Superior temporal gyrus (tissue), 1 donor: Measurements from ENCODE around the gene LRP1B.
A peak's percentile ranks its signal among the peaks of the same experiment; 100 is the strongest.
"Not testable (repeated sequence)": the region's sequence is repeated elsewhere in the genome, so short reads cannot be mapped to it uniquely, and the experiment has no call there.

Source experiments
- DNase-seq: peaks from one replicate; pipeline ENCODE4 v3.0.0-alpha.2; 2016; ENCODE audit errors: extremely low spot score

The LRP1B gene

GRCh38 chr2:141316606-141317005 is 814.2 kb downstream of the LRP1B start:
- DNase-seq = no peak

DNA sequence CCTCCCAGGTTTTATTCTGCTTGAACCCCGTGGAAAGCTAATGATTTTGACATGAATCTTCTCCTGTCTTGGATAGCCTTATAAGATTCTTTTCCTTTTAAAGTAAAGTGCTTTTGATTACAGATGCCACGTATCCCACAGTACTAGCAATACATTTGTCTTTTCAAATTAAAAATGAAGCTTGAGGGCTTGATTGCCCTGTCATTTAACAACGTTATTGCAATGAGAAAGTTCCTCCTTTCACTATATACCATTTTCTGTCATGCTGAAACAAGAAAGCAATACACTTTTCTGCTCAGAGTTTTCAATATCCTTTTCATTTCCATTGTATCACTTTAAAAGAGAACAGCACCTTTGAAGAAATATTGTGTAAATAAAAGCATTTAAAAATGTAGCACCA is 814.7 kb downstream of the LRP1B start:
- no peak for DNase-seq

GRCh38 chr2:141313972-141314371 is 816.8 kb downstream of the LRP1B start:
- no peak for DNase-seq

DNA sequence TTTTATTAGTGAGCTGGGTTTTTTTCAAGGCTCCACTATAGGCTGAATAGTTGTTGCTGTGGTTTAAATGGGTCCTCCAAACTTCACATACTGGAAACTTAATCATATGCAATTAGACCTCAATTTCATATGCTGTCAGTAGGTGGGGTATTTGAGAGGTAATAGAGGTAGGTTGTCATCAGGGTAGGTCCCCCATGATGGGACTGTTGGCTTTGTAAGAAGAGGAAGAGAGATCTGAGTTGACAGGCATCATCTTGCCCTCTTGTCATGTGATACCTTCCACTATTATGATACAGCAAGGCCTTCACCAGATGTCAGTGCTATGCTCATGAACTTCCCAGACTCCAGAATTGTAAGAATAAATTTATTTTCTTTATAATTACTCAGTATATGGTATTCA is 819.4 kb downstream of the LRP1B start:
- DNase-seq = no peak

DNA sequence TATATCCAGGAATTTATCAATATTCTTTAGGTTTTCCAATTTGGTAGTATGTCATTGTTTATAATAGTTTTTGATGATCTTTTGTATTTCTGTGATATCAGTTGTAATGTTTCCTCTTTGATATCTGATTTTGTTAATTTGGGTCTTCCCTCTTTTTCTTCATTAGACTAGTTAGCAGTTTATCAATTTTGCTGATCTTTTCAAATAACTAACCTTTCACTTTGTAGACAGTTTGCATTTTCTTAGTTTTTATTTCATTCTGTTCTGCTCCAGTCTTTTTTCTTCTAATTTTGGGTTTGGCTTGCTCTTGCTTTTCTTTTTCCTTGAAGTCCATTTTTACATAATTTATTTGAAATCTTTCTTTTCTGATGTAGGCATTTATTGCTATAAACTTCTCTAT is 824.4 kb downstream of the LRP1B start:
- DNase-seq = no peak

- DNase-seq = no peak
Observed at GRCh38 chr2:141301551-141301950, 829.3 kb downstream of the LRP1B start.

DNA sequence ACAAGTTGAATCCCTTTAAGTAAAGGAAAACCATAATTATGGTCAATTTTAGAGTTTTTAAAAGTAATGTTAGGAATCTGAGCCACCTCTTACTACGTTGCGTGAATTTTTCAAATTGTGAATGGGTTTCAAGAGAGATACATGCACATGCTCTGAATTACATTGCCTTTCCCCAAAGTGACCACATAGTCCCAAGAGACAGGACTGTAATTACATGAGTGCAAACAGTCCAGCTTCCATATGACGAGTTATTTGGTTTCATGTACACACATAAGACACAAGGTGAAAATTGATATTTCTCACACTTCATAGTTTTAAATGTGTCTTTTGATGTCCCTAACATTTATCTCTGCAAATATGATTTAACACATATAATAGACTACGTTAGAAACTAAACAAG is 850.8 kb downstream of the LRP1B start:
- DNase-seq = no peak

DNA sequence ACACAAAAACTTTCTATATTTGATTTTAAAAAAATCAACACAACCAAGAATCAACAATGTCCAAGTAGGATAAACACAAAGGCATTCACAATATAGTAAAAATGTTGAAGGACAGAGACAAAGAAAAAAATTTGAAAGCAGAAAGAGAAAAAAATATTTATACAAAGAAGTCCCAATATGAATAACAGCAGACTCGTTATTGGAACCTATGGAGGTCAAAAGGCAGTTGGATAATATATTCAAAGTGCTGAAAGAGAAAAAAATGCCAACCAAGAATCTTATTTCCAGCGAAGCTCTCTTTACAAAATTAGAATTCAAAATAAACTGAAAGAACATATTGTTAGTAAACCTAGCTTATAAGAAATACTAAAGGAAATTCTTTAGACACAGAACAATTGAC is 859.5 kb downstream of the LRP1B start:
- no peak for DNase-seq

DNA sequence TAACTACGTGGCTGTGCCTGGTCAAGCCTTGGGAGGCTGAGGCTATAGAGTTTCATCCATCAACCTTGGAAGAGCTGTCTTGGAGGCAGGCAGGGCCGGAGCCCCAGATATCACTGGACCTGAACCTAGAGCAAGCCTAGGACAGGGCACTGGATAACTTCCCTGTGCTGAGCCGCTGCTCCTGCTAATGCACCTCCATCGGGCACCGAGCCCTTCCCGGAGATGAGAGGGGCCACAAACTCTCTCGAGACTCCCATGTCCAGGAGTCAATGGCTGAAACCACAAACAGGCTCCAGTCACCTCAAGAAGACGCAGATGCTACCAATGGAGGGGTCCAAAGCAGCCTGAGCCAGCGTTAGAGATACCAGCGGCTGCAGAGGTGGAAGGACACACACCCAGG is 866.0 kb downstream of the LRP1B start:
- no peak for DNase-seq

GRCh38 chr2:141260911-141261310 is 869.9 kb downstream of the LRP1B start:
- no peak for DNase-seq

DNA sequence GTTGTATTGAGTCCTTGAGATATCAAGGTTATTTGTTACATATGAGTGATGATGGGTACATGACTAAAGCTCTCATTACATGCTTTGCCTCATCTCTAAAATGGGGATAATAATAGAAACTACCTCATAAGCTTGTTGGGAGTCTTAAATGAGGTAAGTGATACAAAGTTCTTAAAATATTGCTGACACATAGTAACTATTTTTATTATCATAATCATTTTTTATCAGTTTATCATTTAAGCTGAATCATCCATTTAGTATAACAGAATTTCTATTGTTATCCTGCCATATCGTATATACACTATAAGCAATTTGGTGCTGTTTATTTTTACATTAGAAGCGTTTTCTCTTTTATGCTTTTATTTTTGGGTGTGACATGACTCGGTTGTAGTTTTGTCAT is 871.1 kb downstream of the LRP1B start:
- DNase-seq = no peak

- DNase-seq = no peak
Observed at GRCh38 chr2:141242008-141242407, 888.8 kb downstream of the LRP1B start.

GRCh38 chr2:141226560-141226959 is 904.3 kb downstream of the LRP1B start:
- DNase-seq = no peak

- no peak for DNase-seq
Observed at GRCh38 chr2:141207036-141207385, 923.8 kb downstream of the LRP1B start.

- no peak for DNase-seq
Observed at GRCh38 chr2:141201016-141201565, 929.7 kb downstream of the LRP1B start.

DNA sequence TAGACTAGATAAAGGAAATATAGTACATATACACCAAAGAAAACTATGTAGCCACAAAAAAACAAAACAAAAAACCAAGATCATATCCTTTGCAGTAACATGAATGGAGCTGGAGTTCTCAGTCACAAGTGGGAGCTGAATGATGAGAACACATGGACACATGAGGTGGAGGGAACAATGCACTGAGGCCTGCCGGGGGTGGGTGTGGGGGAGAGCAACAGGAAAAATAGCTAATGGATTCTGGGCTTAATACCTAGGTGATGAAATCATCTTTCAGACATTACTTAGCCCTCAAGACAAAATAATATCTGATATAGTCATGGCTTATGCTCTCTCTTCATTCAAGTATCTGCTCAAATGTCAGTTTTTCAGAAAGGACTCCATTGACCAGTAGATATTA is 930.6 kb downstream of the LRP1B start:
- DNase-seq = no peak

DNA sequence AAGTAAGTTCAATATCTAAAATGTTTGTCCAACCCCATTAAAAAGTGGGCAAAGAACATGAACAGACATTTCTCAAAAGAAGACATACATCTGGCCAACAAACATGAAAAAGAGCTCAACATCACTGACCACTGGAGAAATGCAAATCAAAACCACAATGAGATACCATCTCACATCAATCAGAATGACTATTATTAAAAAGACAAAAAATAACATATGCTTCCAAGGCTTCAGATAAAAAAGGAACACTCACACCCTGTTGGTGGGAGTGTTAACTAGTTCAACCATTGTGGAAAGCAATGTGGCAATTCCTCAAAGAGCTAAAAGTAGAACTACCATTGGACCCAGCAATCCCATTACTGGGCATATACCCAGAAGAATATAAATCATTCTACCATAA is 931.1 kb downstream of the LRP1B start:
- DNase-seq = no peak

DNA sequence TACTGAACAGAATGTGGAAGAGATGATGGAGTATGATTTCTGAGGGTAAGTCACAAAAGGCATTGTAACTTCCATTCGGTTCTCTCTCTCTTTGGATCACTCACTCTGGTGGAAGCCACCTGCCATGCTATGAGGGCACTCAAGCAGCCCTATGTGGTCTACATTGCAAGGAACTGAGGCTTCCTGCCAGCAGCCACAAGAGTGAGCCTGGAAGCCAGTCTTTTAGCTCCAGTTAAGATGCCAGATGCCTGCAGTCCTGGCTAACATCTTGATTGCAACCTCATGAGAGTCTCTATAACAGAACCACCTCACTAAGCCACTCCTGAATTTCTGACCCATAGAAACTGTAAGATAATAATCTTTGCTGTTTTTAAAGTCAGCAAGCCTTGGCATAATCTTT is 935.7 kb downstream of the LRP1B start:
- no peak for DNase-seq

- DNase-seq = peak; percentile 52
Observed at GRCh38 chr2:141187075-141187439, 943.8 kb downstream of the LRP1B start.

GRCh38 chr2:141186413-141187074 is 944.3 kb downstream of the LRP1B start:
- peak; percentile 22 for DNase-seq

DNA sequence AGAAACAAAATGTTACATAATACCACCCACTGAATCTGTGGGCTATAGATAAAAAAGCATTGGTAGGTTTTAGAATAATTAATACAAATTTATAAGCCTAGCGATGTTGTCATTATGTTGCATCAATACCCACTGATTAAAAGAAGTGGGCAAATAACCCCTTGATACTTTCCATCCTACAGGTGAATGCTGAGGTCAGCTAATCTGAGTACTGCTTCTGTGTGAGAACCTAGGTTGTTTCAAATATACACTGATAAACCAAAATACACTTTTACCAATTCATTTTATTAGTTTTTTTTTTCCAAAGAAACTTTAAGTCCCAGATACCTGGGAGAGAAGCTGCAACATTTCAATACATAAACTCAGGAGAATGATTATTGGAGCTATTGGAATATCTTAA is 948.6 kb downstream of the LRP1B start:
- no peak for DNase-seq

GRCh38 chr2:141169117-141169516 is 961.7 kb downstream of the LRP1B start:
- not testable (repeated sequence) for DNase-seq

DNA sequence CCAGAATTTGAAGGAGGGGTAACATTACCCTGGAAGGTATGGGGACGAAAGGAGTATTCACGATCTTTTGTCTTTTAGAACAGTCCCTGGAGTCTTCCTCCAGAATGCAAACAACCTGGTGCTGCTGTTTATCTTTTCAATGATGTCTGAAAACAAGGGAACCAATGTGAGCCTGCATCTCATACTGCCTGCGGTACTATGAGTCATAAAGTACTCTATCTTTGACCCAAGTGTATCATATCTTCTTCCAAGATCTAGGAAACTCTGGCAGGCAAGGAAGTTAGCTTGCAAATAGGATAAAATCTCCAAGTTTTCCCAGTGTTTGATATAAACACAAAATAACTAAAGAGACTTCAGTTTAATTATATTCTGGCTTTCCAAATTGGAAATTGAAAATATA is 968.5 kb downstream of the LRP1B start:
- no peak for DNase-seq

GRCh38 chr2:141151611-141152286 is 979.1 kb downstream of the LRP1B start:
- no peak for DNase-seq
